HK-2 (cell line): ENCODE results near the gene TRMT6.

Experiments used
- DNase-seq: peaks from one replicate; pipeline ENCODE4 v3.0.0-alpha.2; 2018; ENCODE audit not compliant: unreplicated experiment

Gene TRMT6

DNA sequence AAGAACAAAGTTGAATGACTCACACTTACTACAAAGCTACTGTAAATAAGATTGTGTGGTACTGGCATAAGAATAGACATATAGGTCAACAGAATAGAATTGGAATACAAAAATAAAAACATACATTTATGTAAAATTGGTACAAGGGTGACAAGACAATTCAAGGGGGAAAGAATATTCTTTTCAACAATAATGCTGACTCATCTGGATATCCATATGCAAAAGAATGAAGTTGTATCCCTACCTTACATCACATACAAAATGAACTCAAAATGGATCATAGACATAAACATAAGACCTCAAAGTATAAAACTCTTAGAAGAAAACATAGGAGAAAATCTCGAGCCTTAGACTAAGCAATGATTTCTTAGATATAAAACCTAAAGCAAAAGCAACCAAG, 50.9 kb downstream of the TRMT6 start:
- DNase-seq: no peak

DNA sequence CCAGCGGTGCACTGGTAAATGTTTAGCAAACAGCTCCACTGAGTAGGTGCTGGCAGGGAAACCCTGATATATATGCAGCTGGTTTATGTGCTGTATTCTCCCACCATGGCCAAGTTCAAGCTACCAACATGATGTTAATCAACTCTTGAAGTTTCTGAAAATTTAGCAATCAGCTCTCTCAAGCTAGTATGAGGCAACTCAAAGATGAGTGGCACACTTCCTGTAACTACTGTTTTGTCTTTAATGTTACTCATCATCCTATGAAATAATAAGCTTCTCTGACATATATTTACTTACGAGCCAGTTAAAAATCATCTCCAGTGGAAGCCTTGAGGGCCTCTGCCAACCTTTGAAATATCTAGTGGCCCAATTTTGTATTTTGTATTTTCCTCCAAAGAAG, 54.7 kb downstream of the TRMT6 start:
- no peak for DNase-seq

DNA sequence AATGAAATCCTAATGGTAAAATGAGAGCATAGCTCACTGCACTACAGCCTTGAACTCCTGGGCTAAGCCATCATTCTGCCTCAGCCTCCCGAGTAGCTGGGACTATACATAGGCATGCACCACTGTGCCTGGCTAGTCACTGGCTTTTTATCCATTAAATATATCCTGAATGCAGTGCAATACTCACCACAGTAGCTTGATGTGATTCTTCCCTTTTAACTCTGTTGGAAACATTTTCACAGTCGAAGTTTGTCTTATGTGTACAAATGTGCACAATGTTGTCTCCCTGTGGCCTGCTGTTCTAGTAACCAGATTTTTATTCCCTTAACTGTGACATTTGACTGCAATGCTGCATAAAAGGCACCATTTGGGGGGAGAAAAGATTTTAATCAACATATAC, 56.7 kb downstream of the TRMT6 start:
- no peak for DNase-seq

DNA sequence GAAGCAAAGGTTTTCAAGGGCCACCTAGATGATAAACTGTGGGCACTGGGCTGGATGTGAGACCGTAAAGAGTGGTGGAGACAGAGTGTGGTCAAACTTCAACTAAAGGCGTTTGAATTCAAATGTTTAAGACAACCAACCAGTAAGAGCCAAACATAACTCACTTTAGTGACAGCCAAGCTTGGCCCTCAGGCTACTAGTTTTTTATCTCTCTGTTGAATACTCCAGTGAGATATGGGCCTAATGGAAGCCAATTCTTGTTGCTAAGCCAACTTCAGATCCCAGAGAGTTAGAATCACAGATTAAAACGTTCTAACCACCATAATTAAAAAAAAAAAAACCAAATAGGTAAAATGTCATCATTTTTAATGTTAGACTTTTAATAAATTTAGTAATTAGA, 57.3 kb downstream of the TRMT6 start:
- no peak for DNase-seq

DNA sequence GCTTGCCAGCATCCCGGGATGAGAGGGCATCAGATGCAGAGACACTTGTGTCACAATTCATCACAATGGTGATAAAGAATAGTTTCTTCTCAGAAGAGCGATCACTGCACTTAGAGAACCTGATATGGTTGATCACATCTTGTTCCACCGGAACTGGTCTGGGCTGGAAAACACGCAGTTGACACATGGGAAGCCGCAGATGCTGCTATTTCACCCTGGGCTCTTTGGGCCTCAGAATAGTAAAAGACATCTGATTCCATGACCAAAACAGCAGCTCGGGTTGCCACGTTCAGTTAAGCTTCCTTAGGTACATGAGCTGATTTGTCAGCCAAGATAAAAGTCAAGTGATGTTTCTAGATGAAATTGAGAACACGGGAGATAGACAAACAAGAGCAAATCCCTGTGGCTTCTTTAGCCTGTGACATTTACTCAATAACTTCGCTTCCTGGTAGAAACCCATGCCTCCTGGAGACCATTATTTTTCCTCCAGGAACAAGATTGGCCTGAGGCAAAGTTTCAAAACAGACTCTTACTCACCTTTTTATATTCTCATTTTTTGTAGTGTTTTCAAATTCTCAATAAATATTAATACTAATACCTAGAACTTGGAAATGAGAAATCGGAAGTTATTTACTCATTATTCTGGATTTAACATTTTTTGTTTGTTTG, 59.4 kb downstream of the TRMT6 start:
- DNase-seq: no peak

DNA sequence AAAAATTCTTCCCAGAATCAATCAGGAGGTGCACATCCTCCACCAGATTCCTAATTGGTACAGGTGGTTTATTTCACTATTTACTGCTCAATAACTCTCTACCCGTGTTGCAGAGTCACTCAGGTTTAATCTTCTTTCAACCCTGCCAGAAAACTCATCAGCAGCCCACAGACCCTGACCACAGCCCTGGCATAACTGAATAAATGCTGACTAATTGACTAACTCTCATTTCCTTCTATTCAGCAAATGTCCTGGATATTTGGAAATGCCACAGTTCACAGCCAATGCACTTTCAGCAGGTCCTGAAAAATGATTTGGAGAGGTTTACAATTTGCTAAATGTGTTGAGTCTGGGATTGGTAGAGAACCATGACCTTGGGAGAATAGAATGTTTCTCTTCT, 62.3 kb downstream of the TRMT6 start:
- DNase-seq: no peak

DNA sequence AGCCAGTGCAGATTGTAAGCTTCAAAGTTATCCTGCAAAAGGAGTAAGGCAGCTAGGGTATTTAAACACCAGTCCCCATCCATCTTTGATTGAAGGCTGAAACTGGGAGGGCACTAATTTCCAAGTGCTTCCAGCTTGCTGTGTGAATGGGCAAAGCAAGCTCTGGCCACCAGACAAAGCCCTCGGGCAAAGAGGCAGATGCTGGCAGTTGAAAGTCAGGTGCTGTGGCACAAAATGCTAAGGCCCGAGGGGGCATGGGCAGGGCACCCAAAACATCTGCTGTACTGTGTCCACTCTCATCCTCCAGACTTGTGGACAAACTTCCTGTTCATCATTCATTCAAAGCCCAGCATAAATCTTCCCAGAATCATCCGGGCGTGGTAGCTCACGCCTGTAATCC, 62.9 kb downstream of the TRMT6 start:
- DNase-seq: no peak
